Upper lobe of right lung (tissue), 1 donor: Measurements from ENCODE around the gene ZBED2. TPM values are rescaled to one million over a fixed set of nuclear protein-coding genes. Genes with fewer than 3 reads are reported as not detected.

Source experiments
- ATAC-seq: fragments of 200-7000 bp; cut with Tn5 transposase; one replicate; pipeline ENCODE4 v1.9.1; 2020; ENCODE audit warnings: mild to moderate bottlenecking, moderate library complexity
- DNase-seq: peaks from one replicate; pipeline ENCODE4 v3.0.0-alpha.2; 2020
- H3K27ac ChIP-seq: fragments of 200-600 bp; one replicate; pipeline ENCODE4 v1.8.0; 2022
- H3K27me3 ChIP-seq: fragments of 200-600 bp; one replicate; pipeline ENCODE4 v1.8.0; 2022; ENCODE audit warnings: mild to moderate bottlenecking
- H3K36me3 ChIP-seq: fragments of 200-600 bp; one replicate; pipeline ENCODE4 v1.8.0; 2022
- H3K4me1 ChIP-seq: fragments of 200-600 bp; one replicate; pipeline ENCODE4 v1.8.0; 2022
- H3K4me3 ChIP-seq: fragments of 200-600 bp; one replicate; pipeline ENCODE4 v1.8.0; 2022; ENCODE audit warnings: mild to moderate bottlenecking
- H3K9me3 ChIP-seq: fragments of 200-600 bp; one replicate; pipeline ENCODE4 v1.8.0; 2022
- intact Hi-C: fragments of 100-400 bp; cut with DNase I; formaldehyde crosslinking; loops from one replicate; pipeline ENCODE4 v1.11.0; 2022
- total RNA-seq: library from RNA; stranded (reverse); fragmentation: NEBNext Ultra II Directional; extraction: Animal tissue kit (Norgen Biotek cat#: 25700); gene quantifications from one replicate; pipeline ENCODE4 v1.2.1, GENCODE V29; 2021
- TF ChIP-seq, protein P1 (sequence below): fragments of 200-600 bp; IDR thresholded peaks from one replicate; pipeline ENCODE4 v1.8.0; 2022; ENCODE audit warnings: antibody characterized with exemption
- donor health status: DM: no; HTN: yes; CAD: no; lungs with severe emphysema.

The ZBED2 gene
- total RNA-seq, 1 donor from 2014 or later: 6.4 TPM

DNA sequence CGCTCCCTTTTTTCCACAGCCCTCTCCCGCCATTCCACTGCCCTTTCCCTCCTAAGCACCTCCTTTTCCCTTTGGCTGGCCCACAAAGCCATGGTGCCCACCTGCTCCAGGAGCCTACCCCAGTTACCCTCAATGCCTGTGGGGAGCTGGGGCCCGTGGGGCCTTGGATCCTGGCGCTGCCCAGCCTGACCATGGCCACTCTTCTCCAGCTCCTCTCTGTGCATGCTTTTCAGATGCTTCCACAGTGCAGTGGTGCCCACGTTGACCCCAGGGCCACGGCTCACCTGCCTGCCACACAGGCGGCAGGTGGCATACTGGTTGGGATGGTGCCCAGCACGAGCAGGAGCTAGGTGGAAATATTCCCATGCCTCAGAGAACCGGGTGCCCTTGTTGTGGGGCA lies 1.5 kb downstream of the ZBED2 start:
- intact Hi-C loops: no loop called here

DNA sequence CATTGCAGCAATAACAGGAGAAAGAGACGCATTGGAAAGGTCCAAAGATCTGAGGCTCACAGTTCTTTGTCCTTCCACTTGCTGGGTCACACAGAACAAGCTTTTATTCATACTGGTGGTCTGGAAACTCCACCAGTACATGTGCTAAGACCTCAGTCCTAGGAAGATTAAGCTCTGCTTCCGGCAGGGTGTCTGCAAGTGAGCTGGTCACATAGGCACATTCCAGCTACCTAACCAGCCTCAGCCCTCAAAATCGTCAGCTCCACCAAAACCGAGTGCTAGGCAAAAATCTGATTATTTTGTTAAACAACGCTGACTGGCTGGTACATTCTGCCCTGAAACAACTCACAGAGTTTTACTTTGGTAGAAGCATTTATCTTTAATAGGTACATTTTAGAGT lies 2.2 kb downstream of the ZBED2 start:
- Histone ChIP-seq H3K27me3 (no peaks in the 10 kb centered on the region), H3K36me3 (no peaks in the 10 kb centered on the region), H3K4me3 (no peak overlapping the region), H3K4me1 (no peaks in the 10 kb centered on the region), H3K27ac (peak overlapping the region; percentile 11), H3K9me3 (no peaks in the 10 kb centered on the region)
- intact Hi-C loops: no loop called here
- no peak for ATAC-seq
- no peak for DNase-seq
- TF ChIP-seq, protein P1, sequence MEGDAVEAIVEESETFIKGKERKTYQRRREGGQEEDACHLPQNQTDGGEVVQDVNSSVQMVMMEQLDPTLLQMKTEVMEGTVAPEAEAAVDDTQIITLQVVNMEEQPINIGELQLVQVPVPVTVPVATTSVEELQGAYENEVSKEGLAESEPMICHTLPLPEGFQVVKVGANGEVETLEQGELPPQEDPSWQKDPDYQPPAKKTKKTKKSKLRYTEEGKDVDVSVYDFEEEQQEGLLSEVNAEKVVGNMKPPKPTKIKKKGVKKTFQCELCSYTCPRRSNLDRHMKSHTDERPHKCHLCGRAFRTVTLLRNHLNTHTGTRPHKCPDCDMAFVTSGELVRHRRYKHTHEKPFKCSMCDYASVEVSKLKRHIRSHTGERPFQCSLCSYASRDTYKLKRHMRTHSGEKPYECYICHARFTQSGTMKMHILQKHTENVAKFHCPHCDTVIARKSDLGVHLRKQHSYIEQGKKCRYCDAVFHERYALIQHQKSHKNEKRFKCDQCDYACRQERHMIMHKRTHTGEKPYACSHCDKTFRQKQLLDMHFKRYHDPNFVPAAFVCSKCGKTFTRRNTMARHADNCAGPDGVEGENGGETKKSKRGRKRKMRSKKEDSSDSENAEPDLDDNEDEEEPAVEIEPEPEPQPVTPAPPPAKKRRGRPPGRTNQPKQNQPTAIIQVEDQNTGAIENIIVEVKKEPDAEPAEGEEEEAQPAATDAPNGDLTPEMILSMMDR: no peak

More for the DNA sequence above, 1.5 kb downstream of the ZBED2 start:
- H3K27ac ChIP-seq: peak overlapping the region; percentile 11
- TF ChIP-seq, protein P1: no peak
- DNase-seq (peak; percentile 50), ATAC-seq (peak; percentile 11)
- H3K4me1 ChIP-seq: no peaks in the 10 kb centered on the region
- H3K4me3 ChIP-seq: no peak overlapping the region
- no peaks in the 10 kb centered on the region for H3K36me3 ChIP-seq
- no peaks in the 10 kb centered on the region for H3K27me3 ChIP-seq
- H3K9me3 ChIP-seq: no peaks in the 10 kb centered on the region

DNA sequence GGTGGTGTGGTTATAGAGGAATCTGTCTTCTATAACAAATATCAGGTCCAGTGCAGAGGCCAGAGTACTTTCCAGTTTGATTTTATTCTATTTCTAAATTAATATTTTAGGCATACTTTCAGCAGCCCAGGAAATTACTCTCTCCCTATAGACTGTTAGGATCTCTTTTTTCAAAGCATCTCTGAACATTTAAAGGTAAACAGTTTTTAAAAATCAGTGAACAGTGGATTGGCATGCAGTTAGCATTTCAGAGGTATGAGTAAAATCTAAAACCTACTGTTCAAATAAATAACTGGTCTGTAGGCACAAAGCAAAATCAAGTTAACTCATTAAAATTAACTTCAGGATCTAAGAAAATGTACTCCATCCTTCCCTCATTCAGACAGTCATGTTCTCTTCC lies 3.0 kb downstream of the ZBED2 start:
- Histone ChIP-seq H3K9me3 (no peaks in the 10 kb centered on the region), H3K4me1 (no peaks in the 10 kb centered on the region), H3K27ac (no peak overlapping the region), H3K27me3 (no peaks in the 10 kb centered on the region), H3K4me3 (no peak overlapping the region), H3K36me3 (no peaks in the 10 kb centered on the region)
- no peak for ATAC-seq
- TF ChIP-seq, protein P1: no peak
- intact Hi-C loops: no loop called here
- DNase-seq: no peak

DNA sequence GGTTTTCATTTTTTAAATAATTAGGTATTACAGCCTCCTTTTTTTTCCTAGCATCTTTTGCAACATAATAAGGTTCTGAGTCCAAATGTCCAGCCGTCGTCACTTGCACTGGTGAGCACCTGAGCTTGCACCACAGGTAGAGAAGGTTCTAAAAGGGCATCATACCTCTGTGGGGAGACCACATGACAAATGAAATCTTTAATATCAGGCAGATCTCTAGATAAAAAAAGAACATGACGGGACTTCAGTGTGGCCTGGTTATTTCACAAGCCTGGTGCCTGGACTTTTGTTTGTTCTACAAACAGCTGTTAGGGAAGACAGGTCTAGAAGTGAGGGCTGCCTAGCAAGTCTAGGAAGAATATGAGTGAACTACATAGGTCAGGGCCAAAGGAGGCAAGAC lies 3.6 kb downstream of the ZBED2 start:
- no peak for ATAC-seq
- Histone ChIP-seq H3K27ac (no peak overlapping the region), H3K4me3 (no peak overlapping the region)

DNA sequence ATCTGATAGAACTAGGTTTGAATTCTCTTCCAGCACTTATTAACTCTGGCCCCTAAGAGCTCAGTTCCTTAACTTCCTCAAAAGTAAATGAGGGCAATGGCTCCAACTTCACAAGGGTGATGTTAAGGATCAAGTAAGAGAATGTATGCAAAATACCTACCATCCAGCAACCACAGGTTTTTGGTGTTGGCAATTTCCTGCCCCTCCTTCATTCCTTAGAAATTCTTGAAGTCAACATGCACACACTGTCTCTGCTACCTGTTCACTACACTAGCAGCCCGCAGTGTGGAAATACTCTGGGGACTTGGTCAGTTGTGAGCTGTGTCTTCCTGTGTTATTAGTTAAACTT lies 5.0 kb downstream of the ZBED2 start:
- Histone ChIP-seq H3K4me3 (no peak overlapping the region), H3K4me1 (no peaks in the 10 kb centered on the region), H3K9me3 (no peaks in the 10 kb centered on the region), H3K27ac (no peak overlapping the region), H3K36me3 (no peaks in the 10 kb centered on the region), H3K27me3 (no peaks in the 10 kb centered on the region)
- TF ChIP-seq, protein P1: no peak
- no peak for DNase-seq
- peak; percentile 47 for ATAC-seq
- intact Hi-C loops: no loop called here

More for the DNA sequence above, 3.6 kb downstream of the ZBED2 start:
- intact Hi-C loops: no loop called here
- H3K36me3 ChIP-seq: no peaks in the 10 kb centered on the region
- TF ChIP-seq, protein P1: no peak
- DNase-seq: no peak
- no peaks in the 10 kb centered on the region for H3K4me1 ChIP-seq
- no peaks in the 10 kb centered on the region for H3K27me3 ChIP-seq
- H3K9me3 ChIP-seq: no peaks in the 10 kb centered on the region
